MM.1S (cell line): ENCODE data around the gene ESRRB.

Experiments used
- DNase-seq: peaks from one replicate; pipeline ENCODE4 v3.0.0-alpha.2; 2015
- H2AFZ ChIP-seq: fragments of 300-600 bp; sonication (generic); 2 replicates; pipeline ENCODE4 v1.6.0; 2016; ENCODE audit warnings: antibody characterized with exemption, low read length
- H3F3A ChIP-seq: fragments of 300-600 bp; sonication (generic); 2 replicates; pipeline ENCODE4 v1.6.1; 2016; ENCODE audit warnings: mild to moderate bottlenecking, antibody characterized with exemption, low read length, moderate library complexity, mixed read lengths; ENCODE audit not compliant: insufficient read depth
- H3K27ac ChIP-seq: fragments of 300-600 bp; sonication (generic); 2 replicates; pipeline ENCODE4 v1.5.1; 2016; ENCODE audit warnings: mild to moderate bottlenecking, low read length
- H3K27me3 ChIP-seq: fragments of 300-600 bp; sonication (generic); replicated peaks from 2 replicates; pipeline ENCODE4 v1.6.0; 2016; ENCODE audit warnings: low read length; ENCODE audit not compliant: insufficient read depth
- H3K36me3 ChIP-seq: fragments of 300-600 bp; sonication (generic); replicated peaks from 2 replicates; pipeline ENCODE4 v1.6.1; 2016; ENCODE audit warnings: mild to moderate bottlenecking, low read length, mixed read lengths; ENCODE audit not compliant: insufficient read depth
- H3K4me1 ChIP-seq: fragments of 300-600 bp; sonication (generic); 2 replicates; pipeline ENCODE4 v1.6.1; 2016; ENCODE audit warnings: low read length, mixed read lengths
- H3K4me2 ChIP-seq: fragments of 300-600 bp; sonication (generic); 2 replicates; pipeline ENCODE4 v1.6.0; 2016; ENCODE audit warnings: low read depth, low read length
- H3K4me3 ChIP-seq: fragments of 300-600 bp; sonication (generic); 2 replicates; pipeline ENCODE4 v1.5.1; 2016; ENCODE audit warnings: low read length, mixed read lengths
- H3K79me2 ChIP-seq: fragments of 300-600 bp; sonication (generic); 2 replicates; pipeline ENCODE4 v1.6.1; 2016; ENCODE audit warnings: mixed run types, low read length, mixed read lengths
- H3K9ac ChIP-seq: fragments of 300-600 bp; sonication (generic); 2 replicates; pipeline ENCODE4 v1.6.1; 2016; ENCODE audit warnings: low read length, mixed read lengths
- H3K9me2 ChIP-seq: fragments of 300-600 bp; sonication (generic); replicated peaks from 2 replicates; pipeline ENCODE4 v1.6.1; 2016; ENCODE audit warnings: mild to moderate bottlenecking, low read length, mixed read lengths; ENCODE audit not compliant: insufficient read depth
- H3K9me3 ChIP-seq: fragments of 300-600 bp; sonication (generic); replicated peaks from 2 replicates; pipeline ENCODE4 v1.6.1; 2016; ENCODE audit warnings: mild to moderate bottlenecking, low read length, mixed read lengths; ENCODE audit not compliant: insufficient read depth
- H4K20me1 ChIP-seq: fragments of 300-600 bp; sonication (generic); 2 replicates; pipeline ENCODE4 v1.6.1; 2016; ENCODE audit warnings: mild to moderate bottlenecking, low read length, moderate library complexity, mixed read lengths; ENCODE audit not compliant: insufficient read depth
- CTCF ChIP-seq: fragments of 300-600 bp; sonication (generic); IDR thresholded peaks from 2 replicates; pipeline ENCODE4 v1.5.1; 2016; ENCODE audit warnings: antibody characterized with exemption, low read length, mixed read lengths
- EZH2 ChIP-seq: fragments of 300-600 bp; sonication (generic); optimal IDR thresholded peaks from 2 replicates; pipeline ENCODE3; 2017; ENCODE audit warnings: low read depth, mild to moderate bottlenecking, antibody characterized with exemption, low read length, mixed read lengths
- EZH2phosphoT487 ChIP-seq: fragments of 300-600 bp; sonication (generic); IDR thresholded peaks from 2 replicates; pipeline ENCODE4 v1.6.1; 2018; ENCODE audit warnings: antibody characterized with exemption, low read length

ESRRB gene

GRCh38 chr14:76375947-76376404 is at the start of gene ESRRB:
TSS of gene ESRRB (plus strand) at chr14:76376137. CDS start at chr14:76376402, 265 bp downstream.
- no peak within 1 kb of the TSS for H3K9ac ChIP-seq
- peak within 1 kb of the TSS; percentile 24; the same call in 1 of the 2 replicates for H3K4me2 ChIP-seq
- no peaks in the 10 kb centered on the region for H3K9me3 ChIP-seq
- no peaks in the 10 kb centered on the region for H3K79me2 ChIP-seq
- no peaks in the 10 kb centered on the region for H4K20me1 ChIP-seq
- H3K4me3 ChIP-seq = no peak within 1 kb of the TSS
- no peak for DNase-seq
- no peak within 1 kb of the TSS for H3K27ac ChIP-seq
- TF ChIP-seq EZH2phosphoT487 = no peak
- TF ChIP-seq CTCF = no peak
- TF ChIP-seq EZH2 = no peak
- peaks cover 23% of the 10 kb centered on the region; the same call in 1 of the 2 replicates for H3K27me3 ChIP-seq
- H3F3A ChIP-seq = no peaks in the 10 kb centered on the region
- H3K36me3 ChIP-seq = no peaks in the 10 kb centered on the region
- no peaks in the 10 kb centered on the region for H3K4me1 ChIP-seq
- H2AFZ ChIP-seq = no peak within 1 kb of the TSS
- no peaks in the 10 kb centered on the region for H3K9me2 ChIP-seq

GRCh38 chr14:76326918-76327689 is 48.8 kb upstream of the ESRRB start:
- H3K9ac ChIP-seq = no peak overlapping the region
- no peaks in the 10 kb centered on the region; the same call in 1 of the 2 replicates for H3K27me3 ChIP-seq

GRCh38 chr14:76328457-76329137 is 47.3 kb upstream of the ESRRB start:
- Histone ChIP-seq H3K36me3 (no peaks in the 10 kb centered on the region), H3K9ac (no peak overlapping the region), H3K27me3 (no peaks in the 10 kb centered on the region; the same call in 1 of the 2 replicates), H3F3A (no peaks in the 10 kb centered on the region), H3K9me2 (no peaks in the 10 kb centered on the region), H2AFZ (no peak overlapping the region), H3K9me3 (no peaks in the 10 kb centered on the region), H4K20me1 (no peaks in the 10 kb centered on the region), H3K79me2 (no peaks in the 10 kb centered on the region), H3K27ac (no peak overlapping the region), H3K4me3 (no peak overlapping the region), H3K4me2 (no peak overlapping the region), H3K4me1 (no peaks in the 10 kb centered on the region)
- no peak for DNase-seq
- TF ChIP-seq EZH2phosphoT487 = no peak
- no peak for TF ChIP-seq EZH2
- no peak for TF ChIP-seq CTCF

More at GRCh38 chr14:76326918-76327689, 48.8 kb upstream of the ESRRB start:
- Histone ChIP-seq H3K9me2 (no peaks in the 10 kb centered on the region), H3K4me2 (no peak overlapping the region), H3K27ac (no peak overlapping the region), H3K36me3 (no peaks in the 10 kb centered on the region), H2AFZ (no peak overlapping the region), H3F3A (no peaks in the 10 kb centered on the region), H3K4me3 (no peak overlapping the region), H3K4me1 (no peaks in the 10 kb centered on the region), H3K79me2 (no peaks in the 10 kb centered on the region), H3K9me3 (no peaks in the 10 kb centered on the region), H4K20me1 (no peaks in the 10 kb centered on the region)
- TF ChIP-seq EZH2 = no peak
- no peak for TF ChIP-seq EZH2phosphoT487
- DNase-seq = no peak
